ENCODE results near the gene CAPN13.

CAPN13 gene

GRCh38 chr2:30721241-30721640 lies 86.0 kb downstream of the CAPN13 start:
- TF ChIP-seq POLR2AphosphoS5 (IDR thresholded peaks at IDR 0.05; ENCODE audit: low read depth, low read length) = no peak
- TF ChIP-seq SIN3A (IDR thresholded peaks at IDR 0.05; ENCODE audit: borderline replicate concordance, insufficient read depth, low read length) = no peak
- TF ChIP-seq REST (IDR thresholded peaks at IDR 0.05; ENCODE audit: insufficient read depth in 1 of 2, low read depth in 2 of 2, low read length in 2 of 2) = no peak
- TF ChIP-seq FOXP2 (optimal IDR thresholded peaks at IDR 0.05; ENCODE audit: borderline replicate concordance, extremely low read depth, extremely low read length, insufficient read depth) = no peak
- no peak for TF ChIP-seq TAF1 (IDR thresholded peaks at IDR 0.05; ENCODE audit: borderline replicate concordance, insufficient read depth, low read length)

- no peak for TF ChIP-seq SIN3A (IDR thresholded peaks at IDR 0.05; ENCODE audit: borderline replicate concordance, insufficient read depth, low read length)
- TF ChIP-seq REST (IDR thresholded peaks at IDR 0.05; ENCODE audit: insufficient read depth in 1 of 2, low read depth in 2 of 2, low read length in 2 of 2) = no peak
- TF ChIP-seq TAF1 (IDR thresholded peaks at IDR 0.05; ENCODE audit: borderline replicate concordance, insufficient read depth, low read length) = no peak
- TF ChIP-seq POLR2AphosphoS5 (IDR thresholded peaks at IDR 0.05; ENCODE audit: low read depth, low read length) = no peak
- TF ChIP-seq FOXP2 (optimal IDR thresholded peaks at IDR 0.05; ENCODE audit: borderline replicate concordance, extremely low read depth, extremely low read length, insufficient read depth) = no peak
These were observed 90.1 kb downstream of the CAPN13 start for GRCh38 chr2:30717081-30717650.

- TF ChIP-seq FOXP2 (optimal IDR thresholded peaks at IDR 0.05; ENCODE audit: borderline replicate concordance, extremely low read depth, extremely low read length, insufficient read depth) (no peak), SIN3A (IDR thresholded peaks at IDR 0.05; ENCODE audit: borderline replicate concordance, insufficient read depth, low read length) (no peak), REST (IDR thresholded peaks at IDR 0.05; ENCODE audit: insufficient read depth in 1 of 2, low read depth in 2 of 2, low read length in 2 of 2) (no peak), POLR2AphosphoS5 (IDR thresholded peaks at IDR 0.05; ENCODE audit: low read depth, low read length) (no peak), TAF1 (IDR thresholded peaks at IDR 0.05; ENCODE audit: borderline replicate concordance, insufficient read depth, low read length) (no peak)
These were observed 90.9 kb downstream of the CAPN13 start for GRCh38 chr2:30716123-30716900.

- TF ChIP-seq REST (IDR thresholded peaks at IDR 0.05; ENCODE audit: insufficient read depth in 1 of 2, low read depth in 2 of 2, low read length in 2 of 2) = no peak
- TF ChIP-seq TAF1 (IDR thresholded peaks at IDR 0.05; ENCODE audit: borderline replicate concordance, insufficient read depth, low read length) = no peak
- no peak for TF ChIP-seq SIN3A (IDR thresholded peaks at IDR 0.05; ENCODE audit: borderline replicate concordance, insufficient read depth, low read length)
- TF ChIP-seq POLR2AphosphoS5 (IDR thresholded peaks at IDR 0.05; ENCODE audit: low read depth, low read length) = no peak
- no peak for TF ChIP-seq FOXP2 (optimal IDR thresholded peaks at IDR 0.05; ENCODE audit: borderline replicate concordance, extremely low read depth, extremely low read length, insufficient read depth)
These were observed 92.2 kb downstream of the CAPN13 start for GRCh38 chr2:30714811-30715709.

Measured in PFSK-1 (cell line).